GM20000 (cell line): ENCODE results near the gene FAM83F.
A peak's percentile ranks its signal among the peaks of the same experiment; 100 is the strongest.

Experiments used
- DNase-seq: peaks from one replicate; pipeline ENCODE4 v3.0.0; 2012; ENCODE audit warnings: low spot score
- CTCF ChIP-seq: IDR thresholded peaks from 2 replicates; pipeline ENCODE4 v1.5.1; 2012; ENCODE audit warnings: mild to moderate bottlenecking, control low read depth; ENCODE audit errors: extremely low read depth, missing control alignments

Gene FAM83F

GRCh38 chr22:40054486-40054885 is 59.7 kb downstream of the FAM83F start:
- DNase-seq = no peak
- no peak for TF ChIP-seq CTCF

GRCh38 chr22:40055143-40055883 is 60.6 kb downstream of the FAM83F start:
- DNase-seq = peak; percentile 34

DNA sequence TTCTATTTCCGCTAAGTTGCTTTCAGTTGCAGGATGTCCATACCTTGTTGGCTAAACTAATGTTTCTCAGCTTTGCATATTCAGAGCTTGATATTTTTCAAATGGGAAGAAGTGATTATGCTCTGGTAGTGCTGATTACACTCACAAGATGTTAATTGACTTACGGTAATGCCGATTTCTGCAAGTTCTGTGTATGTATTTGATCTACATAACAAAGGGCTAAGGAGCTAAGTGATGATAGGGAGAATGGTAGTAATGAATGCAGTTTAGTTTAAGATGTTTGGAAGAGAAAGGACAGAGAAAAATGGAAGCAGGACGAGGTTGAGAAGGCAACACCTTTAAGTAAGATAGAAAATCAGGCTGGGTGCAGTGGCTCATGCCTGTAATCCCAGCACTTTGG is 61.4 kb downstream of the FAM83F start:
- no peak for DNase-seq
- TF ChIP-seq CTCF = no peak

More at GRCh38 chr22:40055143-40055883, 60.6 kb downstream of the FAM83F start:
- no peak for TF ChIP-seq CTCF

- TF ChIP-seq CTCF = no peak
- no peak for DNase-seq
These were observed 61.8 kb downstream of the FAM83F start for GRCh38 chr22:40056559-40056958.

DNA sequence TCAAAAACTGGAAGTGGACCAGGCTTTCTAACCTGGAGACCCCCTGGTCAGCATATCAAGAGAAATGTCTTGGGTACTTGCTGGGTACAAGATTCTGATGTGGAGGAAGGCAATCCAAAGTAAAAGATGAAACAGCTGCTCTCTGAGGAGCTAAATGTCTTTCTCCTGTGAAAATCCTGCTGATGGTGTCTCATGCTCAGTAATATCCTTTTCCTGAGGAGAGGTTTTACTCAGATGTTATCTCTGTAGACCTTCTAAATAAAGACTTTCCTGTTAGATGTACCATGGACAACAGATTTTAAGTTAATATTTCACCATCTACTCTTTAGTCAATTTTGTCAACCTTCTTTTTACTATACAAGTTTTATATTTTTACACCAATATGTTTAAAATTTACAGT is 62.9 kb downstream of the FAM83F start:
- TF ChIP-seq CTCF = no peak

DNA sequence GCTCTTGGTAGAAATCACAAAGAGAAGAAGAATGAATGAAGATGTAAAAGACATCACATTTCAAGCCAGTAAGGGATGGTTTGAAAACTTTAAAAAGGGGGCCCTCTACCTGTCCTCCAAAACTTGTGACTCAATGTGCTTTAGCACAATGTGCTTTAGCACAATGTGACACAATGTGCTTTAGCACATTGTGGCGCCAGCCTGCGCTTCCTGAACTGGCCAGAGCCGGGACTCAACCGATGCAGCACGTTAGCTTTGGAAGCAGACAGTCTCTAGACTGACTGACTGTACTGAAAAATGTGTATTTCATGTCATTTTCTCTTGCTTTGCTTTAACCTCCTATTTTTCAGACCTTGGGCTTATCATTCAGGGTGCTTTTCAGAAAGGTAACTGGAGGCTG is 63.5 kb downstream of the FAM83F start:
- DNase-seq = no peak
- no peak for TF ChIP-seq CTCF

More for the DNA sequence above, 62.9 kb downstream of the FAM83F start:
- no peak for DNase-seq

- TF ChIP-seq CTCF = no peak
- DNase-seq = no peak
These were observed 71.2 kb downstream of the FAM83F start for GRCh38 chr22:40065981-40066380.
